B cell (primary cell): ENCODE data around the gene GRIP1.

Source experiments
- CTCF ChIP-seq: fragments of 200-600 bp; IDR thresholded peaks from one replicate; pipeline ENCODE4 v1.8.0; 2022; ENCODE audit warnings: antibody characterized with exemption, mild to moderate bottlenecking
- EZH2 ChIP-seq: IDR thresholded peaks from 2 replicates; pipeline ENCODE4 v1.6.1; 2012; ENCODE audit warnings: borderline replicate concordance, low read depth, mild to moderate bottlenecking, moderate library complexity, low read length; ENCODE audit not compliant: insufficient read depth, poor library complexity, severe bottlenecking

GRCh38 chr12:66430106-66430505, 248.8 kb downstream of the GRIP1 start:
- TF ChIP-seq CTCF (no peak), EZH2 (no peak)
